Colon (tissue), 2 donors: ENCODE results near the gene RAB11FIP3.
A peak's percentile ranks its signal among the peaks of the same experiment; 100 is the strongest.
"Not testable (repeated sequence)": the region's sequence is repeated elsewhere in the genome, so short reads cannot be mapped to it uniquely, and the experiment has no call there.

Source experiments
- FAIRE-seq: peaks from 2 replicates; lab custom pipeline; 2012; peaks lifted over from hg19 to GRCh38; lab: Jason Lieb, UNC
- donor health status: control.
- donor health status: control.

Gene RAB11FIP3

GRCh38 chr16:467249-467871, 41.9 kb downstream of the RAB11FIP3 start:
- not testable (repeated sequence) for FAIRE-seq

- FAIRE-seq, result no peak
These were observed 42.8 kb downstream of the RAB11FIP3 start for GRCh38 chr16:468068-468821.

GRCh38 chr16:469459-469858, 44.0 kb downstream of the RAB11FIP3 start:
- FAIRE-seq, result not testable (repeated sequence)

DNA sequence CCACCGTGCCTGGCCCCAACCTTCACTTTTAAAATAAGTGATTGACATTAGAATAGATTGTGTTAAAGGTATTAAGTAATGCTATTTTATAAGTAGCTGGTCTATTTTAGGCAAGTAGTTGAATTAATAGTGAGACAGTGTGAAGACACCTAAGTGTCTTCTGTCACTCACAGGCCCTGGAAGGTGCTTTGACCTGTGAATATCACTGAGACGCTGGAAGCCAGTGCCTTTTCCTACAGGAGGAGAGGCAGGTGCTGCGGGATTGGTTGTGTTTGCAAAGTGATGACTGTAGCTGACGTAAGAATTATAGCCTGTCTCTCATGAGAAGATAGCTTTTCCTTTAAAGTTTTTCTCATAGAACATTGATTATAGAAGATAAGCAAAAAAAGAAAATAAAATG, 45.0 kb downstream of the RAB11FIP3 start:
- FAIRE-seq, result no peak

DNA sequence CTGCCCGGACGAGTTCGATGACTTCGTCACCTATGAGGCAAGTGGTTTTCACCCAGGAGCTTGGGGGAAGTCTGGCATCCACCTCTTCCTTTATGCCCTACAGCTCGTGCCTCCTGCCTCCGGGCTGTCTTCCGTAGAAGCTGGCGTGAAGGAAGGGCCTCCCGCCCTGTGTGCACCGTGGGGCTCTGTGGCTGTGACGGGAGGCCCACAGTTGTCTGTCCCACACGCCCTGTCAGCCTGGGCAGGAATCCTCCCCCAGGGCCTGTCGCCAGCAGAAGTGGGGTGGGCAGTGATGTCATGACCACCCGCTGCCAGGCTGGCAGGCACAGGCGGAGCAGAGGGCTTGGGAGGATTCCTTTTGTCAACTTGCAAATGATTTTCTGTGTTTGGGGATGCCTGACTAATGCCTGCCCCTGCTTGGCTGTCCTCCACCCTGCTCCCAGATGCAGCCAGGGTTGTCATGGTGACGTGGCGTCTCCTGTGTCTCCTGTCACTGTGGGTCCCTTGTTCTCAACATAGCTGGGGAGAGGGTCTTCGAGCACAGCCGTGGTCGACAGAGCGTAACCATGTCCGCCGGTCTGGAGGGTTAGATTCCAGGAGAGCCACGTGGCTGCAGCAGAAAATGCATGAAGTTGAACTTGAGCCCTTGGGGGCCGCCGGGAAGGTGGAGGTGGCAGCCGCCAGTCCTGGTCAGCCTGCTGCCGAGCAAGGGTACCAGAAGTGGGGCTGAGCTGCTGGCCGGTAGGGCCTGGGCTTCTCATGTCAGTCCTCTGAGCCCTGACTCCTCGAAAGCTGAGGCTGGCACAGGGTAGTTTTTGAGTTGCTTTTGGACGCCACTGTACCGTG, 46.1 kb downstream of the RAB11FIP3 start:
- FAIRE-seq, result no peak

DNA sequence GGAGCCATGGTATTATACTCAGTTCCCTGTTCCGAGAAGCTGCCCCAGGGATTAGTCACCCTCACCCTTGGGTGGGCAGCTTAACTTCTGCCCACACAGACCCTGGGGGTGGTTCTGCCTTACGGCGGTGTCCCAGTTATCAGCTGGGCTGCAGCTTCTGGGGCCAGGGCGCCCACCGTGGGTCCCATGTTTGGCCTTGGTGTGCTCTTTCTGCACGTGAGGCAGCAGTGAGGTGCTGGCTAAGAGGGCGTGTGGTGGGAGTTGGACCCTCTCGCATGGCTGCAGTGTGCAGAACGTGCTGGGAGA, 46.7 kb downstream of the RAB11FIP3 start:
- no peak for FAIRE-seq

DNA sequence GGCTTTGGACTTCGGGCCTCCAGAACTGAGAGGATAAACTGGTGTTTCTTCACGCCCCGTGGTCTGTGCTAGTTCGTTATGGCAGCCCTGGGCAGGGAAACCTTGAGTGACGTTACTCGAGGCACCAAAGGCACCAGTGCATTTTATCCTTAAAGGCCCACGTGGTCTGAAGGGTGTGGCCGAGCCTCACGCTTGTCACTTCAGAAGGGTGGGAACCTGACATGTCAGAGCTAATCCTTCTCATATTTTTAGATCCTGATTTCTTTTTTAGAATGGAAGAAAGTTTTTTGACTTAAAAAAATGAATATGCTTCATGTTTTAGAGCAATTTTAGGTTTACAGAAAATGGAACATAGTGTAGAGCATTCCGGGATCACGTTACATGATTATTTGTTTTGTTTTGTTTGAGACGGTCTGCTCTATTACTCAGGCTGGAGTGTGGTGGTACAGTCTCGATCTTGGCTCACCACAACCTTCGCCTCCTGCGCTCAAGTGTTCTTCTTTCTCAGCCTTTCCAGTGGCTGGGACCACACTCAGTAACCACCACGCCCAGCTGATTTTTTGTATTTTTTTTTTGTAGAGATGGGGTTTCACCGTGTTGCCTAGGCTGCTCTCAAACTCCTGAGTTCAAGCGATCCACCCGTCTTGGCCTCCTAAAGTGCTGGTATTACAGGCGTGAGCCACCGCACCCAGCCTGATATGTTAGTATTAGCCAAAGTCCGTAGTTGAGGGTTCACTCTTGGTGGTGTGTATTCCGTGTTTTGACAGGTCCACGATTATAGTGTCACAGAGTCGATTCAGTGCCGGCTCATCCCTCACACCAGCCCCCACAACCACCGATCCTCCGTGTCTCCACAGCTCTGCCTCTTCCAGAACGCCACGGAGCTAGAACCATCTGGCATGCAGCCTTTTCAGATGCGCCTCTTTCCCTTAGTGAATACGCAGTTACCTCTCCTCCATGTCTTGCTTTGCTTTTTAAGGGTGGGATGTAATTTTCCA, 47.9 kb downstream of the RAB11FIP3 start:
- no peak for FAIRE-seq

GRCh38 chr16:474420-475122, 49.1 kb downstream of the RAB11FIP3 start:
- FAIRE-seq, result no peak

- FAIRE-seq, result no peak
These were observed 50.6 kb downstream of the RAB11FIP3 start for GRCh38 chr16:476039-476438.

DNA sequence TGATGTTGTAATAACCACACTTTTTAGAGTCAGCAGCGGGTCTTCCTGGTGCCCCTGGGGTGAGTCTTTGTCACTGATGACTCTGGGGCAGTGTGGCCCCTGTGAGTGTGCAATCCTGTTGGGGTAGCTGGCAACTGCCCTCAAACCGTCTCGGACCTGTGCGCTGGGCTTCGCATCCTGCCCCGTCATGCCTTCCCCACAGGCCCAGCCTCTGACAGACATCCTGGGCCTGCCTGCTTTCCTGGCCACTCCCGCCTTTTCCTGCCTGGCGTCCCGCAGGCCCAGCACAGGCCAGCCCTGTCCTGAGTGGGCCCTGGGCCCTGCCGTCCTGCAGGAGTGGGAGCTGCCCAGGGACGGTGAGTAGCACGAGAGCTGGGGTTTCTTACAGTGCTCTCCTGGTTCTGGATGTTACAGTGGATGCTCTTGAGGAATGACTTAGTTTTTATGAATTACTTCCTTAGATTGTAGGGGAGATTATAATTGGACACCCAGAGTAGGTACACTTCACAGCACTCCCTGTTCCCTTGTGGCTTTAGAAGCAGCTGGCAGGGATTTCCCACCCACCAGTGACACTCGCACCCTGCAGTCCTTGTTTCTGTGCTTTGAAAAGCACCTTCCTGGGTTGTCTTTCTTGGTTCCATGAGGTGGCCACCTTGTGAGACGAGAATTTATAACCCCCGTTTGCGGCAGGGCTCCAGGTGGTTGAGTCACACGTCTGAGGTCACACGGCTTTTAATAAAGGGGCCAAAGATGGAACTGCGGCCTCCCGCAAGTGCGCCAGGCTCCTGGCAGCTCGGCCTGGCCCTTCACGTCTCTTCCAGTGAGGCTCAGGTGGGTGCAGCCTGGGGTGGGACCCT, 52.1 kb downstream of the RAB11FIP3 start:
- FAIRE-seq, result no peak

- FAIRE-seq, result not testable (repeated sequence)
These were observed 52.8 kb downstream of the RAB11FIP3 start for GRCh38 chr16:478287-478686.

- no peak for FAIRE-seq
These were observed 57.2 kb downstream of the RAB11FIP3 start for GRCh38 chr16:482468-483185.

- no peak for FAIRE-seq
These were observed 58.1 kb downstream of the RAB11FIP3 start for GRCh38 chr16:483341-484075.

DNA sequence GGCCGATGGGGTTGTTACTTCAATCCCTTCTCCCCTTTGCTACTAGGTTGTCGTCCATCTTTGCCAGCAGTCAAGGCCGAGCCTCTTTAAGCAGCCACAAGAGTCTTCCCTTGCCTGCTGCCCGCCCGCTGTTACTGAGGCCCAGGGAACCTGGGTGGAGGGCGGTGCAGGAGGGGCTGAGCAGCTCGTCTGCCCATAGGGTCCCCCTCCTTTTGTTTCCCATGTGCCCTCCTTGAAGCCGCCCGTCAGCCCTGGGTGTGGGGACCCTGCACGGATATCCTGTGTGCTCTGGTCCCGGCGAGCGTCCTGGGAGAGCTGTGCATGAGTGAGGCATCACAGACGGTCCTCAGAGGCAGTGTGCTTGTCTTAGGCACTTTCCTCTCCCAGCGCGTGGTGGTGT, 64.2 kb downstream of the RAB11FIP3 start:
- no peak for FAIRE-seq

GRCh38 chr16:490768-491167, 65.3 kb downstream of the RAB11FIP3 start:
- FAIRE-seq, result no peak

DNA sequence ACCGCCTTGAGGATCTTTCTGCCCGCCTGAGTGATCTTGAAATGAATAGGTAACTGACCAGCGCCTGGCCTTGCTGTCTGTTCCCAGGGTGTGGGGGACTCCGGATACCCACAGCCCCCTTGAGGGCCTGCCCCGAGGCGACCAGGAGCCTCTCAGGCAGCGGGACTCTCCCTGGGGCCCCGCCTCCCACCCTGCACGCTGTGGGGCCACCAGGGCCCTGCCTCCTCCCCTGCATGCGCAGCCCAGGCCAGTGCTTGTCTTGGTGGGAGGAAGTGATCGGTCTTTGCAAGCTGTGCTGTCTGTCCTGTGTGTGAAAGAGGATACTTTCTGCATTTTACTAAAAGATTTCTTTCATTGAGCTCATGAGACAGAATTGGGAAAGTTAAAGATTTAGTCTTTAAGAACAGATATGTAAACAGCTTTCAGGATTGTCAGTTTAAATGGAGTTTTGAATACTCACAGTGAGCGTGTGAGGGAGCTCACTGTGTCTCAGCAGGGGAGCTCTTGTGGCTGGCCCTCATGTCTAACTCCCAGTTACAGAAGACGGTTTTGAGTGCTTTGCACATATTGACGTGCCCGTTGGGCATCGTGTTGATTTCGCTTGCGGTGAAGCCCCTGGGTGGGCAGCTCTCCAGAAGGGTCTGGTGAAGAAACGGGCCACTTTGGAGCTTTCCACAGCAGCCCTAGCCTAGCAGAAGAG, 65.9 kb downstream of the RAB11FIP3 start:
- no peak for FAIRE-seq

DNA sequence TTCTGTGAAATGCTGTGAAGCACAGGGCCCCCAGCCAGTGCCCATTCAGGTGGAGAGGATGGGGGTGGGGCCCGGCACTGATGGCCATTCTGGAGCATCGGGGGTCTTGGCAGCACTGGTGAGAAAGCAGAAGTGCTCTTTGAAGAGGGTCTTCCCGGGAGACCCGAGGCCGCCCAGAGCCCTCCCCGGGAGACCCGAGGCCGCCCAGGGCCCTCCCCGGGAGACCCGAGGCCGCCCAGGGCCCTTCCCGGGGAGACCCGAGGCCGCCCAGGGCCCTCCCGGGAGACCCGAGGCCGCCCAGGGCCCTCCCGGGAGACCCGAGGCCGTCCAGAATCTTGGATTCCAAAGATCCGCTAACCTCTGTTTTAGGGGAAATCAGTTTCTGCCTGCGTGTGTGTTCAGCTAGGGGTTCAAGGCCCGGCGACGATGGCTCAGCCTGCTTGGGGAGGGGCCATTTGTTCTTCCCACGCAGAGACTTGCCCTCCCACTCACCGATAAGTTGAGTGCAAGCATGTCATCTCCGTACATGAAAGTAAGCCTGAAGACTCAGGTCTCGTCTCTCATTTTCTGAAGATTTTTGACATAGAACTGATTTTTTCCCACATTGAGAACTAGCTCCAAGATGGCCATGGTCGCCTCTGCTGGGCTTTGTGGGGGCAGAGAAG, 66.9 kb downstream of the RAB11FIP3 start:
- FAIRE-seq, result no peak

GRCh38 chr16:494676-495075, 69.2 kb downstream of the RAB11FIP3 start:
- peak; percentile 98 for FAIRE-seq
